GM20000 (cell line): ENCODE data around the gene CHIT1.

Experiments used
- DNase-seq: peaks from one replicate; pipeline ENCODE4 v3.0.0; 2012; ENCODE audit warnings: low spot score
- TF ChIP-seq, protein P1 (sequence below): IDR thresholded peaks from 2 replicates; pipeline ENCODE4 v1.5.1; 2012; ENCODE audit warnings: mild to moderate bottlenecking, control low read depth; ENCODE audit errors: extremely low read depth, missing control alignments

CHIT1 gene

DNA sequence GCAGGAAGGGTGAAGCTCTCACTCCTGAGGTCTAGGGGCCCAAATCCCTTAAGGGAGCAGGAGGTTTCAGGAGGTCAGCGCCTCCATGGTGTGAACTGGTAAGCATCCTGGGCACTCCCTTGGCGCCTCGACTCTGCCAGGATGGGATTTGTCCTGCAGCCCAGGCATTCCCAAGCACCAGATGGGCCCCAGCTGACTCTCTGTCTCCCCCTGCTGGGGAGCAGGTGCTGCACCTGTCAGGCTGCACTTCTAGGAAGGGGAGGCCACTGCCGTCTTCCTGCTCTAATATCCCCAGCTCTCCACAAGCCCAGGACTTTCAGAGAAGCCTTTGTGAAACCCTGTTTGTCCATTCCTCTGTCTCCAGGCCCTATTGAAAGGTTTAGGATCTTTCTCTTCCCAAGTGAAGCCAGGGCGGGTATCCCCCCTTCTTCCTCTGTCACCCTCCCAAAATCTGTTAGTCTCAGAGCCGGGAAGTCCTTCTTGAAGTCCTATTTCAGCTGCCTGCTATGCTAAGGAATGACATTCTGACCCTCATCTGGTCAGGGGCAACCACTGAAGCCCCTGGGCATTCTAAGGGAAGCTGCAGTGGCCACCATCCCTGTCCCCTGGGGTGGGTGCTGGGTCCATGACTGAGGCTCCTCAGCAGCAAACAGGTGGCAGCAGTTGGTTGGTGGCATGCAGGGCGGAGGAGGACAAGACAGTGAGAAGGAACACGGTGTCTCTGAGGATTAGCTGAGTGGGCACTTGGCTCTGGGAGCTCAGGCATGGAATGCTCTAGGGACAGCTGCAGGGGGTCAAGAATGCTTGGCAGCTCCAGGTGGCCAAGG is 57.1 kb downstream of the CHIT1 start:
- TF ChIP-seq, protein P1, sequence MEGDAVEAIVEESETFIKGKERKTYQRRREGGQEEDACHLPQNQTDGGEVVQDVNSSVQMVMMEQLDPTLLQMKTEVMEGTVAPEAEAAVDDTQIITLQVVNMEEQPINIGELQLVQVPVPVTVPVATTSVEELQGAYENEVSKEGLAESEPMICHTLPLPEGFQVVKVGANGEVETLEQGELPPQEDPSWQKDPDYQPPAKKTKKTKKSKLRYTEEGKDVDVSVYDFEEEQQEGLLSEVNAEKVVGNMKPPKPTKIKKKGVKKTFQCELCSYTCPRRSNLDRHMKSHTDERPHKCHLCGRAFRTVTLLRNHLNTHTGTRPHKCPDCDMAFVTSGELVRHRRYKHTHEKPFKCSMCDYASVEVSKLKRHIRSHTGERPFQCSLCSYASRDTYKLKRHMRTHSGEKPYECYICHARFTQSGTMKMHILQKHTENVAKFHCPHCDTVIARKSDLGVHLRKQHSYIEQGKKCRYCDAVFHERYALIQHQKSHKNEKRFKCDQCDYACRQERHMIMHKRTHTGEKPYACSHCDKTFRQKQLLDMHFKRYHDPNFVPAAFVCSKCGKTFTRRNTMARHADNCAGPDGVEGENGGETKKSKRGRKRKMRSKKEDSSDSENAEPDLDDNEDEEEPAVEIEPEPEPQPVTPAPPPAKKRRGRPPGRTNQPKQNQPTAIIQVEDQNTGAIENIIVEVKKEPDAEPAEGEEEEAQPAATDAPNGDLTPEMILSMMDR, result peak; percentile 82
- peak; percentile 81 for DNase-seq

- DNase-seq, result no peak
- TF ChIP-seq, protein P1, result no peak
Measured at GRCh38 chr1:203171341-203172183, 57.9 kb downstream of the CHIT1 start.

GRCh38 chr1:203170625-203171330 is 58.7 kb downstream of the CHIT1 start:
- no peak for DNase-seq
- TF ChIP-seq, protein P1, result no peak

DNA sequence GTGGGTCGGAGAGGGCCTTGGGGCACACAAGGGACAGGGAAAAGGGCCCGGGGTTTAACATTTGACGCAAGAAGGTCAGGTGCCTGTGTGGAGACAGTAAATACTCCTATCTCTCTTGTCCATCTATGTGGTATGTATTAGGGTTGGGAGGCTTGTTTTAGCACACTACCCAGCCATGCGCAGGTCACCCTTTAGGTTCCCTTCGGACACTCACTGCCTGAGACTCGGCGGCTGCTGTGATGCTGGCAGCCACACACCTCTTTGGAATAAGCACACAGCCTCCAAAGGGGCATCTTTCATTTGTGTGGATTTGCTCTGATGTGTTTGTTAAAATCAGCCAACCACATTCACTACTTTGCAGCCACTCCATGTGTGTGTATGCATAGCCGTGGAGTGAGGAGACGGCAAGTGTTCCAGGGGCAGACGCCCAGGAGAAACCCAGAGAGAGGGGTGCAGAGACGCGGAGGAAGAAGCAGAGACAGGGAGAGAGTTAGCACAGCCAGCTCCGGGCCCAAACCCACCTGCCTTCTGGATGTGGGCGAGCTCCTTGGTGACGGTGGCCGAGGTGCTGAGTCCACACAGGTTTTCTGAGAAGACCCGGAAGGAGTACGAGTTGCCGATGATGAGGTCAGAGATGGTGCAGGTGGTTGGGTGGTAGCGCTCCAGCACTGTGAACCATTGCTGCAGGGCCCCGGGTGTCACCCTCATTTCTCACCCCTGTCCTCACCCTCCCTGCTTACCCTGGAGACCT is 59.5 kb downstream of the CHIT1 start:
- TF ChIP-seq, protein P1, result no peak
- DNase-seq, result no peak

DNA sequence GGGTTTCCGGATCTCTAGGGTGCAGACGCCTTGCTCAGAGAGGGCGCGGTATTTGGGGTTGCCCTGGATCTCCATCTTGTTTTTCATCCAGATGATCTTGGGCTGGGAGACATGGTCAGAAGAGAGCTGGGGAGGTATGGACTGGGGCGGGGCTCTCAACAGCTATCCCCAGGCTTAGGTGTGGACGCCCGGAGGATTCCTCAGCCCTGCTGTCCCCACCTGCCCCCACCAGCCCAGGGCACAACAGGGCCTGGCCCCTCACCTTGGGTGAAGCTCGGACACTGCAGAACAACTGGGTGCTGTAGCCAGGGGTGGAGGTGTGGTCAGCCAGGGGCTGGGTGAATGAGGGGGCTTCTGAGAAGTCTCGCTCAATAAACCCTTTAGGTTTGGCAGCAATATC is 60.5 kb downstream of the CHIT1 start:
- TF ChIP-seq, protein P1, result no peak
- DNase-seq, result no peak

DNA sequence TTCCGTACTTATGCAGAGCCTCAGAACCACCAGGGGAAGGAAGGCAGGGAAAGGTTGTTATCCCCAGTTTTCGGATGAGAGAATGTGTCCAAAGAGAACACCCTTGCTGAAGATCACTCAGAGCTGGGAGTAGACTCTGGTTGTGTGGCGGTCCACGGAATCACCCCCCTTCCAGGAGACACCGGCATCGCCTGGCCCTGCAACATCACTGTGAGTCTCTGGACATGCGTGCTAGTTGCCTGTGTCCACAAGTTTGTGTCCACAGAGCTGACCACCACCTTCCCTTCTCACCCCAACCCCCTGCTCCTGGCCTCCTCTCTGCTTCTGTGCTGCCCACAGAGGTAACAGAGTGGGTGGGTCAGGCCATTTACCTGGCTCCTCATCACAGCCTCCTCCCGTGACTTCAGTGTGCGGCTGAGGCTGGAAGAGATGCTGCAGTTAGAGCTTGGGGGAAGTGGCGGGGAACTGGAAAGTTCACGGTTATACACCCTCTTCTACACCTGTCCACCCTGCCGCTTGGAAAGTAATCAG is 61.2 kb downstream of the CHIT1 start:
- DNase-seq, result no peak
- TF ChIP-seq, protein P1, result no peak
